ENCODE results near the gene PLAGL2.
A peak's percentile ranks its signal among the peaks of the same experiment; 100 is the strongest.
"Not testable (repeated sequence)": the region's sequence is repeated elsewhere in the genome, so short reads cannot be mapped to it uniquely, and the experiment has no call there.

PLAGL2 gene

DNA sequence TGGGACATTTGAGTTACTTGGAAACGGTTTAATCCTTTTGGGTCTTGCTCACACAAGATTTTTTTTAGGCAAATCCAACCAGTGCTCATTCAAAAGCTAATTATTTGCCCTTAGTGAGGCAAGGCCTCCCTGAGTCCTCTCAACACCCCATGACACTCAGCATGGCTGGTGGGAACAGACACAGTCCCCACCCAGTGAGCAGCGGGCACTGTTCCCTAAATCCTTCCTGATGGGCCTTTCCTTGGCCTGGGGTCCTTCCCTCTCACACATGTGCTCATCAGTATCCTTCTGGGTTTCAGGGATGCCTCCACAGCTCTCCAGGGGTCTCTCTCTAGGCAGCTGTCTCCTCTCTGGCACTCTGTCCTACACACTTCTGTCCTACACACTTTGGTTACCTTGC is 28.0 kb downstream of the PLAGL2 start:
- DNase-seq: no peak

DNA sequence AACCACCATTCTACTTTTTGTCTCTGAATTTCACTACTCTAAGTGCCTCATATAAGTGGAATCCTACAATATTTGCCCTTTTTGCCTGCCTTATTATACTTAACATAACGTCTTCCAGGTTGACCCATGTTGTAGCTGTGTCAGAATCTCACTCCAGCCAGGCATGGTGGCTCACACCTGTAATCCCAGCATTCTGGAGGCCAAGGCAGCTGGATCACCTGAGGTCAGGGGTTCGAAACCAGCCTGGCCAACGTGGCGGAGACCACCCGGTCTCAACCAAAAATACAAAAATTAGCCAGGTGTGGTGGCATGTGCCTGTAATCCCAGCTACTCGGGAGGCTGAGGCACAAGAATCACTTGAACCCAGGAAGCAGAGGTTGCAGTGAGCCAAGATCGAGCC is 29.8 kb downstream of the PLAGL2 start:
- DNase-seq: not testable (repeated sequence)

DNA sequence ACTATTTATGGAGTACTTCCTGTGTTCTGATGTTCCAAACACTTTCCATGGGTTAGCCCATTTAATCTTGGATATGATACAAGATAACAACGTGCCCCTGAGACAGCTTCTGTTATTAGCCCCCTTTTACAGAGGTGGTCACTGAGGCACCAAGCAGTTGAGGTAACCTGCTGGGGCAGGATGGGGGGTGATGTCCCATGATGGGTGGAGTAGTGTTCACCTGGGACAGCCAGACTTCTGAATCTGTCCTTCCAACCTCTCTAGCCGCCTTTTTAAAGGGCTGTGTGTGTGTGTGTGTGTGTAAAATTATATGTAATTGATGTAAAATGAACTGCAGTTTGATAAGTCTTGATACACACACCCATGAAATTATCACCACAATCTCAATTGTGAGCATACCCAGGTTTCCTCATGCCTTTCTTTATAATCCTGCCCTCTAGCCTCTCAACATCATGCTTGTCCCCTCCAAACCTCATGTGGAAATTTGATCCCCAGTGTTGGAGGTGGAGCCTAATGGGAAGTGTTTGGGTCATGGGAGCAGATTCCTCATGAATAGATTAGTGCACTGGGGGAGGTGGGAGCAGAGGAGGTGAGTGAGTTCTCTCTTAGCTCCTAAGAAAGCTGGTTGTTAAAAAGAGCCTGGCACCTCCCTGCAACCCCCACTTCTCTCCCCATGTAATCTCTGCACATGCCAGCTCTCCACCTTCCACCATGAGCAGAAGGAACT is 39.2 kb downstream of the PLAGL2 start:
- no peak for DNase-seq

DNA sequence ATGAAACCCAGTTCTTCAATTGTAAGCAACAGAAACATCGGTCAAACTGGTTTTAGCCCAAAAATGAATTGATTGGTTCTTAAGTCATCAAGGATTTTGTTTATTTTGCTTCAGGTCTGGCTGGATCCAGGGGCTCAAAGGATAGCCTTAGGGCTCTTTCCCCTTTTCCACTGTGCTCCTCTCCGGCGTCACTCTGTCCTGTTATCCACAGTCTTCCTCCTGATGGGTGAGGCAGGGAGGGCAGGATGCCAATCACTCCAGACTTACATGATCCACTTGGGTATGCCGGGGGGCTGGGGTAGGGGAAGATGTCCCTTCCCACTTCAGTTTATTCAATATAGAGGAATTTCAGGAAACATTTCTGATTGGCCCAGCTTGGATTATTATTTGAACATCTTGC is 40.0 kb downstream of the PLAGL2 start:
- no peak for DNase-seq

DNA sequence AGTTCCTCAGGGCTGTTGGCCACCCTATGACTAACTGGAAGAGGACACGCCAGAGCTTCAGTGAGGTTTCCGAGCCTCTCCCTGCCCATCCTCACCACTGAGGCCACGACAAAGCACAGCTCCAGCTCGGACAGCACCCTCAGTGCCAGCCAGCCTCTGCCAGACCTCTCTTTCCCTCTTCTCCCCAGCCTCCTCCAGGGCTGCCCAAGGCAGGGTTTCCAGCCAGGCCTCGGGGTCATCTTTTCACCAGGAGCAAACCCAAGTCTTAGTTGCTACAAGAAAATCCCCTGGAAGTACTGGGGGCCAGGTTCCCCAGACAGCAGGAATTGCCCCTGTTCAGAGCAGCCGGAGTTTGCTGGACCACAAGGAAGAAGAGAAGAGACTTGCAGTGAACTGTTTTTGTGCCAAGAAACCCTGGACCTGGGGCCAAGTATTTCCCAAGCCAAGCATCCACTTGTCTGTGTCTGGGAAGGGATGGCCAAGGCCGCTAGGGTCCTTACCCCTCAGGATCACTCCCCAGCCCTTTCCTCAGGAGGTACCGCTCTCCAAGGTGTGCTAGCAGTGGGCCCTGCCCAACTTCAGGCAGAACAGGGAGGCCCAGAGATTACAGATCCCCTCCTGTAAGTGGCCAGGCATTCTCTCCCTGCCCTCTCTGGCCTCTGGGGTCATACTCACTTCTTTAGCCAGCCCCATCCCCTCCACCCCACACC is 41.6 kb downstream of the PLAGL2 start:
- DNase-seq: no peak

DNA sequence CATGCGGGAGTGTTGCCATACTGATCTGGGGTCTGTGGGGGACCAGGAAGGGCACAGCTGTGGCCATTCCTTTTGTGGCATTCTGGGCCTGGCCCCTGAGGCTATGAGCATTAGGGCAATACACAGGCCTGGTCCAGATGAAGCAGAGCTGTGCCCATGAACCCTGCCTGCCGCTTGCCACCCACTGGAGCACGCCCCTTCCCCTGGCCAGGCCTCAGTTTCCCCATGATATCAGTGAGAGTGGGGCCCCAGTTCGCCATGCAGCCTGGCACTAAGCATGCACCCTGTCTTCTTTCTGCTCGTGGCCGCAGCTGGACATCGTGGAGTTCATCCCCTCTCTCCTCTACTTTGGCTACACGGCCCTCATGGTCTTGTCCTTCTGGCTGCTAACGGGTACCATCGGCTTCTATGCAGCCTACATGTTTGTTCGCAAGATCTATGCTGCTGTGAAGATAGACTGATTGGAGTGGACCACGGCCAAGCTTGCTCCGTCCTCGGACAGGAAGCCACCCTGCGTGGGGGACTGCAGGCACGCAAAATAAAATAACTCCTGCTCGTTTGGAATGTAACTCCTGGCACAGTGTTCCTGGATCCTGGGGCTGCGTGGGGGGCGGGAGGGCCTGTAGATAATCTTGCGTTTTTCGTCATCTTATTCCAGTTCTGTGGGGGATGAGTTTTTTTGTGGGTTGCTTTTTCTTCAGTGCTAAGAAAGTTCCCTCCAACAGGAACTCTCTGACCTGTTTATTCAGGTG is 42.4 kb downstream of the PLAGL2 start:
- no peak for DNase-seq

DNA sequence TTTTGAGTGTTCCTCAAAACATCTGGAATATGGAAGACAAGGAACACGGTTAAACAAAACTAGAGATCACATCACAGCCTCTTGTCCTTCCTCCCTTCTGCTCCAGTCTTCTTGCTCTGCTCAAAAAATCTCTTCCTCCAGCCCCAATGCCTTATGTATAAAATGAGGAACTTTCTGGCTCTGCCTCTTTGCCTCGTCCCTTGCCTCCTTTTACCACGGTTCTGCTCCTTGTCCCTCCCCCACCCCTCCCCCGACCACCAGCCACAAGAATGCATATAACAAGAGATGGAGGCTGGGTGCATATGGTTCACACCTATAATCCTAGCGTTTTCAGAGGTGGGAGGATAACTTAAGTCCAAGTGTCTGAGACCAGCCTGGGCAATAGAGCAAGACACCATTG is 43.6 kb downstream of the PLAGL2 start:
- no peak for DNase-seq

DNA sequence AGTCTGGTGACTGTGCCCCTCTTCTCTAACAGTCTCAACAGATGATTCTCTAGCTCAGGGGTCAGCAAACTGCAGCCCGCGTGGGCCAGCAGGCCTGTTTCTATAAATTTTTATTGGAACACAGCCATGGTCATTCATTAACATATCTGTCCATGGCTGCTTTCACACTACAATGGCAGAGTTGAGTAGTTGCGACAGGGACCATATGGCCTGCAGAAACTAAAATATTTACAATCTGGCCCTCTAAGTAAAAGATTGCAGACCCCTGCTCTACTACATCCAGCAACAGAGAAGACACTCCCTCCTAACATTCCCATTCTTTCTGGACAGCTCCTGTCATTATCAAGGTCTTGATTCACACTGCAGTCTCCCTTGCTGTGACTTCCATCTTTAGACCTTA is 45.2 kb downstream of the PLAGL2 start:
- no peak for DNase-seq

DNA sequence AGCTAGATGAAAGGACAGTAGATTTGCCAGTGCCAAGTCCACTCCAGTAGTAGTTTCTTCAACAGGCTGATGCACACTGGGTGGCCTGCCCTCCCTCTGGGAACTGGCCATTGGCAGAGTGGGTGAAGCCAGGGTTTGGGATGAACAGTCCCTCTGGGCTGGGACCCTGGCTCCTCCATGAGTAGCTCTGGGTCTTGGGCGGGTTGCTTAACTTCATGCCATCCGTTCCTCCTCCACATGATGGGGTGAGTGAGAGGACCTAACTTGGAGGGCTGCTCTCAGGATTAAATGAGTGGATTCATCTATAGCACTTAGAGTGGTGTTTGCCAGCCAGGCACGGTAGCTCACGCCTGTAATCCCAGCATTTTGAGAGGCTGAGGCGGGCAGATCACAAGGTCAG is 47.2 kb downstream of the PLAGL2 start:
- DNase-seq: no peak

DNA sequence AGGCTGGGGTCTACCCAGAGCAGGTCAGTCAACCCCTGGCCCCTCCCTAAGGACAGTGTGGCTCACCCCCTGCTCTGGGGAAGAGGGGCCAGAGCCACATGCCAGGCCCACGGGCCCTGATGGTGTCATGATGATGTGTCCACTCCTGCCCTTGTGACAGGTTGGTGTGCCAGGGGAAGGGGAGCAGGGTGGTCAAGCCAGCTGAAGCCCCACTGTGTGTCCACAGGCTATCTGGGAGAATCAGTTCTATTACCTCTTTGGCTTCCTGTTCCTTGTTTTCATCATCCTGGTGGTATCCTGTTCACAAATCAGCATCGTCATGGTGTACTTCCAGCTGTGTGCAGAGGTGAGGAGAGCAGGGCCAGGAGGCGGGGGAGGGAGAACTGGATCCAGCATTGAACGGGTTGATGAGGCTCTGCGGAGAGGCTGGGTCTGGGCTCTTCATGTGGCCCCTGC is 47.7 kb downstream of the PLAGL2 start:
- no peak for DNase-seq

DNA sequence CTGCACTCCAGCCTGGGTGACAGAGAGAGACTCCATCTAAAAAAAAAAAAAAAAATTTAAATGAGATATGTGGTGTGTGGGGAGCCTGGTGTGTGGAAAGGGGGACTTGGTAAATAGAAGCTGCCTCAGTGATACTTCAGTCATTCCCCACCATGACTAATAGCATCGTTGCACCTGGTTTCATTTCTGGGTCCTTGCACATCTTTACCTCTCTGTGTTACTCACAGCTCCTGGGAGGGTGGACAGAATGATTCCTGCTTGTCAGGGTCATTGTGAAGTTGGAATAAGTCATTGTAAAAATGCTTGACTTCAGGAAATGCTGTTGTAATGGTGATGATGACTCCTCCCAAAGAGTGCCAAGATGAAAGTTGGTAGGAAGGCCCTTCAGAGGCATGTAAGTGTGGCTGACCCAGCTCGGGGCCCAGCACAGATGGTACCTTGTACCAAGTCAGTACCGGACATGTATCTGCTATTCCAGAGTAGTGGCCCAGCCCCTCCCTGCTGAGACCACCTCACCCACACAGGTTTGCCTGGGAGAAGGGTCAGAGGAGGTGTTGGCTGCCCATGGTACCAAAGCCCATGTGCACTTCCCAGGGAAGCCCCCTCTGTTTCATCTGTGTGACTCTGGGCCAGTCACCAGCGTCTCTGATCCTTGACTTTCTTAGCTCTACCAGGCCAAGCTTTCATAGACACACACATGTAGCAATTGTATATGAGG is 48.4 kb downstream of the PLAGL2 start:
- DNase-seq: no peak

DNA sequence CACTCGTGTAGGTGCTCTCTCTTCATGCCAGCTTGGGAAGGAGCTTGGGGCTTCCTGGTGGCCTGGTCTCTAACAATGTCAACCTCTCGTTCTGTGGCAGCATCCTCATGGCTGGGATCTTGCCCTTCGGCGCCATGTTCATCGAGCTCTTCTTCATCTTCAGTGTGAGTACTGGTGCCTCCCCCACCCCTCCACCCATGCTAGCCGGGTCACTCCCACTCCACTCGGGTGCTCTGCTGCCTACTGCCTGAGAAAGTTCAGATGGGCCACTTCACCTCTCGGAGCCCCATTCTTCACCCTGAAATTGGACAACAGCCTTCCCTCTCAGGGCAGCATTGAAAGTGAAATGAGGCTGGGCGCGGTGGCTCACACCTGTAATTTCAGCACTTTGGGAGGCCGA is 49.2 kb downstream of the PLAGL2 start:
- no peak for DNase-seq

DNA sequence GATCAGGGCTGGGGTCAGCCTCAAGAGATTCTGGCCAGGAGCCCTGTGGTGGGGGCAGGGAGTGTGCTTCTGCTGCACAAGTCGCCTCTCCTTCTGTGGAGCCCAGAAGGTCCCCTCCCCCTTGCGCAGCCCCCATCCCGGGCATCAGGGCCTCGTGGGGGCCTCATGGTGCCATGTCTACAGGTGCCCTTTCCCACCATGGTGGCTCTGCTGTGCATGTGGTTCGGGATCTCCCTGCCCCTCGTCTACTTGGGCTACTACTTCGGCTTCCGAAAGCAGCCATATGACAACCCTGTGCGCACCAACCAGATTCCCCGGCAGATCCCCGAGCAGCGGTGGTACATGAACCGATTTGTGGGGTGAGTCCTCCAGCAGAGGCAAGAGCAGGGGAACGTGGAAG is 49.9 kb downstream of the PLAGL2 start:
- no peak for DNase-seq

DNA sequence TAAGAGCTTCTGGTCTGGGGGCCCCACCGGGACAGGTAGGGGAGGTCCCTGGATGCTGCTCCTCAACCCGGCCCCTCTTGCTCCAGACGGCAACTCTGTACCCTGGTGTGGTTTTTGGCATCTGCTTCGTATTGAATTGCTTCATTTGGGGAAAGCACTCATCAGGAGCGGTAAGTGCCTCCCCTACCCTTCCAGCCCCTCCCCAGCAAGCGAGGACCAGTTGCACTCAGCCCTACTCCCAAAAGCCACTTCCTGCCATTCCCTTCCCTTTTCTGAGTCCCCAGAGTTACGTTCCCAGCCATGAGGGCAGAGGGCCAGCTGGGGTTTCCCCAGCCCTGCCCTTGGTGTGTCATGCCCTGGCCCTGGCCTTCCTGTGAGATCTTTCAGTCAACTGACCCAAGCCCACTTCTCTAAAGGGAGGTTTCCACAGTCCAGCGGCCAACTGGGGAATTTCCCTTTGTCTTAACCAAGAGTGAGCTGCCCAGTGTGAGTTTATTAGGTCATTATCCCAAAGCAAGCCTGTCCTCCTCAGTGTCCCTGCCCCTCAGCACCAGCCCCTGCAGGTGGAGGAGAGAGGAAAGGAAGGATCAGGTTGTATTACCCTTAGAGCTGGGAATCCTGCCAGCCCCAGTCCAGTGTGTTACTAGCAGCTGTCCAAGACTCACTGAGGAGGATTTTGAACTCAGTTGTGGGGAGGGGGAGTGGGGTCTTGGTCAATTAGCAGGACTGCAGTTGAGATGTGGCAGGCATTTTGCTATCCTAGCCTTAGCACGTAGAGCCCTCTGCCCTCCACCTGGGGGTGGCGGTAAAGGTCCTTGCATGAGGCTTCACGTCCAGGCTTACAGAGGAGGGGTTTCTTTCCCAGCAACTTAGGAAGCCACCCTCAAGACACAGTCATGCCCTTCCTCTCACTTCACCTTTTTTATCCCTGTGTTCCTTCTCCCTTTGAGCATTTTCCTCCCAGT is 52.2 kb downstream of the PLAGL2 start:
- DNase-seq: peak; percentile 72

DNA sequence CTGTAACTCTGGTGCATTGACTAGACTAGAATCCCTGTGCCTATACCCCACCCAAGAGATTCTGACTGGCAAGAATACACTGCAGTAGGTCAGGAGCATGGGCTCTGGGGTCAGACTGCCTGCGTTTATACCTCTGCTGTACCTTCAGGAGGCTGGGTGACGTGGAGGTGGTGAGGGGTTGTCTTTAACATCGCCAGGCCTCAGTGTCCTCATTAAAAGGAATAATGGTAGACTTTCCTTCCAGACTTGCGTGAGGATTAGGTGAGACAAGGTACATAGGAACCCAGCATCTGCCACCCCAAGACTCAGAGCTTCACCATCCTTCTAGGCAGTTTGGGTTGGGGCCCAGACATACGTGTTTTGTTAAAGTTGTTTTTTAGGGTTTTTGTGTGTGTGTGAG is 53.8 kb downstream of the PLAGL2 start:
- DNase-seq: no peak

DNA sequence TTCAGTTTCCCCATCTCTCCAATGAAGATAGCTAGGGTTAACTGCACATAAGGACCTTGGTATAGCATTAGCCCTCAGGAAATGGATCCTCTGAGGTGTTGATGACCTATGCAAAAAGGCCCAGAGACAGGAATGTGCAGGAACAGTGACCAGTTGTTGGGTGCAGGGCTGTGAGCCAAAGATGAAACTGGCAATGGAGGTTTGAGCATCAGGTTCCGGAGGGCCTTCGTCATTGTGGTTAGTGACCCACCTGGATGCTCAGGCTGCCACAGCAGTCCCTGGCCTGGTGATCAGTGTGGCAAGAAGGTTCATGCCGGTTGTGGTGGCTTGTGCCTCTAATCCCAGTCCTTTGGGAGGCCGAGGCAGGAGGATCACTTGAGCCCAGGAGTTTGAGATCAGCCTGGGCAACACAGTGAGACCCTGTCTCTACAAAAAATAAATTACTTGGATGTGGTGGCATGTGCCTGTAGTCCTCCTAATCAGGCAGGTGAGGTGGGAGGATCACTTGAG is 54.3 kb downstream of the PLAGL2 start:
- DNase-seq: no peak

DNA sequence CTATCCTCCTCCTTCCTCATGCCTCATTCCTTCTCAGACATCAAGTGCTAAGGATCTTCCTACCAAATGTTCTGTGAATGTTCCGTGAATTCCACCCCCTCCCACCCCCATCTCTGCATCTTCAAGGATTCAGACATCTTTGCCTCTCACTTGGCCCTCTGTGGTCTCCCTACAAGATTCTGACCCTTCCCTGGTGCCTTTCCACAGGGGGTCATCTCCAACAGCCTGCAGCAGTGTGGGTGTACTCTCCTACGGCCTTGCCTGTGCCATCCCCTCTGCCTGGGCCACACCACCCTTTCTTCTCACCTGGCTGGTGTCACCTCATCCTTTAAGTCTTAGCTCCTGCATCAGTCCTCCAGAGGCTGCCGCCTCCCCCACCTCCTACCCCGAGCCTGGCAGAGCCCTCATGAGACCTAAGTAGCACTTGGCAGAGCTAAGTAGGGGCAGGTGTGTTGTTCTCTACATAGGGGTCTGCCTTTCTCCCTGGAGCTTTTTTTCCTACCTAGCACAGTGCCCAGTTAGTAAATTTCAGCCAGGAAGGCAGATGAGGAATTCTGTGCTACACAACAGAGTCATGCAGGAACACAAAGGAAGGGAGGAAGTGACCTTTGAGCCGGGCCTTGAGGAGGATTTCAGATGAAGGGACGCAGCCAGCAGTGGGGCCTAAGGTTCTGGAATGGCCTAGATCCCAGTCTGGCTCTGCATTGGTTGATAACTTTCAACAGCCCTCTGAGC is 55.0 kb downstream of the PLAGL2 start:
- no peak for DNase-seq

DNA sequence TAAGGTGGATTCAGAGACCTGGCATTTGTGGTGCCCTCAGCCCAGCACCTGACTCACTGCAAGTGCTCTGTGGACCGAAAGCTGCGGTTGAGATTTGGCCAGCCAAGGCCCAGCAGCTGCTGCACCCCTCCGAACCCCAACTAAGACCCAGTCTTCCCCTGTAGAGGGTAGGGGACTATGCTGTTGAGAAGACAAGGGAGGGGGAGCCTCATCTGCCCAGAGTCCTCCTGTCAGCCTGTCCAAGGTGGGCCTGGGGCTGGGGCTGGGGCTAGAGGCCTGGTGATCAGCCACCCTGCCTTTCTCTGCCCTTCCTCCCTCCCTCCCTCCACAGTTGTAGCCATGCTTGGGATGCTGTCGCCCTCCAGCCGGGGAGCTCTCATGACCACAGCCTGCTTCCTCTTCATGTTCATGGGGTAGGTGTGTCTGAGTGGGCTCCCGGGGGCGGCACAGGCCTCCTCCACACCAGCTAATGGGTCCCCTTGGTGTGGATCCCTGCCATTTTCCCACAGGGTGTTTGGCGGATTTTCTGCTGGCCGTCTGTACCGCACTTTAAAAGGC is 57.2 kb downstream of the PLAGL2 start:
- no peak for DNase-seq

DNA sequence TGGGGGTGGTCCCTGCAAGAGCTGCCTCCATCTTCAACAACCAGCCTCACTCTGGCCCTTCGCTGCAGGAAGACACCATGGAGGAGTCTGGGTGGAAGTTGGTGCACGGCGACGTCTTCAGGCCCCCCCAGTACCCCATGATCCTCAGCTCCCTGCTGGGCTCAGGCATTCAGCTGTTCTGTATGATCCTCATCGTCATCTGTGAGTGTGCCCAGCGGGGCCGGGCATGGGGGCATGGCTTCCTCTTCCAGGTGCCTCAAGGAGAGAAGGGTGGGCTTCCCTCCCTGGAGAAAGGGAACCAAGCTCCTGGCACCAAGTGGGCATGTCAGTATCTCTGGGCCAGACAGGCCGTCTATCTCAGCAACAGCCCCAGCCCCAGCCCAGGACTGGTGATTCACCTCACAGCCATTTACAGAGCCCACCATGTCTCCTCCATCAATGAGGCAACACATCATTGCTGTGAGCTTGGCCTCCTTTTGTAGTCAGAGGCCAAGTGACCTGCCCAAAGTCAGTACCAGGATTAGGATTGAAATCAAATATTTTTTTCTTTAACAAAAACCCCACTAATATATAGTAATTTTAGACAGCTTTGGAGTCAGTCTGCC is 57.9 kb downstream of the PLAGL2 start:
- DNase-seq: no peak

Measured in left hindlimb (tissue), 1 donor.